PC-9 (cell line): ENCODE measurements around the gene DDX17.

Experiments
- EZH2 ChIP-seq: fragments of 200-600 bp; sonication (generic); IDR thresholded peaks from 2 replicates; pipeline ENCODE4 v1.8.0; 2017; ENCODE audit warnings: antibody characterized with exemption, low read depth
- TF ChIP-seq, protein P1 (sequence below): fragments of 200-600 bp; sonication (generic); conservative IDR thresholded peaks from 2 replicates; pipeline ENCODE4 v1.6.1; 2017; ENCODE audit warnings: mixed run types, antibody characterized with exemption, mild to moderate bottlenecking, moderate library complexity

DNA sequence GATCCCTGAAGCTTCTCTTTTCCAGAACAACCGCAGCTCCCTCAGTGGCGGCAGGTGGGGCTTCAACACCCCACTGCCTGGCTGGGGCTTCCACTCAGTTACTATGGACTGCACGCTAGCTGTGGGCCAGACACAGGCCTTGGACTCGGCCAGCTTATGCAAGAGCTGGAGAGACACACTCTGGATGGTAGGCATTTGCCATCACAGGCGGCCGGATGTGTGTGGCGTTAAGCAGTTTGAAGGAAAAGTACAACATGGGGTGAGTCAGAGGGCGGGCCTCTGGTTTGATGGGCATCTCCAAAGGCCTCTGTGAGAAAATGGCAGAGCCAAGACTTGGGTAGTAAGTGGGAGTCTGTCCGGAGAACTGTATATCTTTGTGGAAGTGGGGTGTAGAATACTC, 68.7 kb downstream of the DDX17 start:
- TF ChIP-seq, protein P1, sequence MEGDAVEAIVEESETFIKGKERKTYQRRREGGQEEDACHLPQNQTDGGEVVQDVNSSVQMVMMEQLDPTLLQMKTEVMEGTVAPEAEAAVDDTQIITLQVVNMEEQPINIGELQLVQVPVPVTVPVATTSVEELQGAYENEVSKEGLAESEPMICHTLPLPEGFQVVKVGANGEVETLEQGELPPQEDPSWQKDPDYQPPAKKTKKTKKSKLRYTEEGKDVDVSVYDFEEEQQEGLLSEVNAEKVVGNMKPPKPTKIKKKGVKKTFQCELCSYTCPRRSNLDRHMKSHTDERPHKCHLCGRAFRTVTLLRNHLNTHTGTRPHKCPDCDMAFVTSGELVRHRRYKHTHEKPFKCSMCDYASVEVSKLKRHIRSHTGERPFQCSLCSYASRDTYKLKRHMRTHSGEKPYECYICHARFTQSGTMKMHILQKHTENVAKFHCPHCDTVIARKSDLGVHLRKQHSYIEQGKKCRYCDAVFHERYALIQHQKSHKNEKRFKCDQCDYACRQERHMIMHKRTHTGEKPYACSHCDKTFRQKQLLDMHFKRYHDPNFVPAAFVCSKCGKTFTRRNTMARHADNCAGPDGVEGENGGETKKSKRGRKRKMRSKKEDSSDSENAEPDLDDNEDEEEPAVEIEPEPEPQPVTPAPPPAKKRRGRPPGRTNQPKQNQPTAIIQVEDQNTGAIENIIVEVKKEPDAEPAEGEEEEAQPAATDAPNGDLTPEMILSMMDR = no peak
- TF ChIP-seq EZH2 = no peak
